Measurements from ENCODE around the gene CTF1.

DNA sequence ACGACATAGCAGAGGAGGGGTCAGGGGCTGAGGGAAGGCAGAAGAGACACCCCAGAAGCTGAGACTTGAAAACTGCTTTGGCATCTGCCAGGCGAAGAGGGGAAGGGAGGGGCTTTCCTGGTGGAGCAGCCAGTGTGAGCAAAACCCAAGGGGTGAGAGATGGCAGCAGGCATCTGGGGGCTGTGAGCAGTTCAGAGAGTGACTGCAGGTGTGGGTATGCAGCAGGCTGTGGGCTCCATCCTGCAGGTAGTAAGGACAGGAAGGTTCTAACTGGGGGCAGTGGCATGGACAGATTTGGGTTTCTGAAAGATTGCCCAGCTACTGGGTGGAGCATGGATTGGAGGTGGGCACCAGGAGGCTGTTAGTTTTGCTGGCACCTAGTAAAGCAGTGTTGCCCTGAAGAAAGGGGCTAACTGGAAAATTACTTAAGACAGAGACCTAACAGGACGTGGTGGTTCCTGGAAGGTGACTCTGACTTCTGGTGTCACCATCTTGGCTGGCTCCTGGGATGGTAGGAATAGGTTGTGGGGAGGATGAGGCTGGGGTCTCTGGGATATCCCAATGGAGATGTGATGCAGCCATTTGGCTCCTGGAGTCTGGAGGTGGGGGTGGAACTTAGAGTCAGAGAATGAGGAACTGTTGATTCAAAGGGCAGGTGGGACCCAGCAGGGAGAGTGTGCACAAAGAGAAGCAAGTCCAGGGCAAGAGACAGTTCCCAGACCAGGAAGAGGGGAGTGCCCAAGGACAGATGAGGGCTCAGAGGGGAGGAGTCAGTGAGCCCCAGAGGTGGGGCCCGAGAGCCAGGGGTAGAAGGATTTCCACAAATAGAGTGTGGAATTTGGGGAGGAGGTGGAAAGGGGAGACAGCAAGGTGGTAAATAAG, 13.7 kb upstream of the CTF1 start:
- TF ChIP-seq POLR2A (IDR thresholded peaks at IDR 0.05), result no peak
- TF ChIP-seq, protein P1, sequence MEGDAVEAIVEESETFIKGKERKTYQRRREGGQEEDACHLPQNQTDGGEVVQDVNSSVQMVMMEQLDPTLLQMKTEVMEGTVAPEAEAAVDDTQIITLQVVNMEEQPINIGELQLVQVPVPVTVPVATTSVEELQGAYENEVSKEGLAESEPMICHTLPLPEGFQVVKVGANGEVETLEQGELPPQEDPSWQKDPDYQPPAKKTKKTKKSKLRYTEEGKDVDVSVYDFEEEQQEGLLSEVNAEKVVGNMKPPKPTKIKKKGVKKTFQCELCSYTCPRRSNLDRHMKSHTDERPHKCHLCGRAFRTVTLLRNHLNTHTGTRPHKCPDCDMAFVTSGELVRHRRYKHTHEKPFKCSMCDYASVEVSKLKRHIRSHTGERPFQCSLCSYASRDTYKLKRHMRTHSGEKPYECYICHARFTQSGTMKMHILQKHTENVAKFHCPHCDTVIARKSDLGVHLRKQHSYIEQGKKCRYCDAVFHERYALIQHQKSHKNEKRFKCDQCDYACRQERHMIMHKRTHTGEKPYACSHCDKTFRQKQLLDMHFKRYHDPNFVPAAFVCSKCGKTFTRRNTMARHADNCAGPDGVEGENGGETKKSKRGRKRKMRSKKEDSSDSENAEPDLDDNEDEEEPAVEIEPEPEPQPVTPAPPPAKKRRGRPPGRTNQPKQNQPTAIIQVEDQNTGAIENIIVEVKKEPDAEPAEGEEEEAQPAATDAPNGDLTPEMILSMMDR (IDR thresholded peaks at IDR 0.05), result no peak
